NCI-H2227 treated with DMSO at 0.1 percent for 48 hours (cell line): ENCODE data around the gene COL4A5.
"Not testable (repeated sequence)": the region's sequence is repeated elsewhere in the genome, so short reads cannot be mapped to it uniquely, and the experiment has no call there.

Experiments used
- DNase-seq: peaks from one replicate; lab custom pipeline; 2025; lab: John Stamatoyannopoulos, UW

COL4A5 gene

DNA sequence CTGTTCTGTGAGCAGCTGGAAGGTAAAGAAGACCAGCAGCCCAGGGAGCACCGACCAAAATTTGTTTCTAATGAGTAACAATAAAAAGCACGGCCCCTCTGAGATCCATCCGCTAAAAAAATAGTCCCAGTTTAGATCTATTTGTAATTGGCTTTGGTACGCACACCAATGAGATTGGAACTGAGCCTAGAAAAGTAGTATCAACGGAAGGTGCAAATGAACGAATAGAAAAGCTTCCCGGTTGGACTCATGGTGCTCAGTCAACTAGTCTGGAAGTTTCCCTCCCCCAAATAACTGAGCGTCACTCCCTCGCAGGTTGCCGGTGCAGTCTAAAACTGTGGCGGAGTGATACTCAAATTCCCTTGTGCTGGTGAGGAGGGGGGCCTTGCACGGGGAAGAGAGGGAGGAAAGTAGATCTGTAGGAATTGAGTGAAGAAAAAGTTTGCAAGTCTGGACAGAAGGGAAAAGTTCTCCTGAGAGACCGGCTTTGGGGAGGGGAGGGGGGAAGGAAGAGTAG is at the start of gene COL4A5:
Gene COL4A5 (plus strand): TSS at position 413 of the 517 bp plus-strand sequence. CDS start 288 bp downstream, outside the sequence.
- peak; percentile 30 for DNase-seq

GRCh38 chrX:108390976-108391717 is 48.5 kb upstream of the COL4A5 start:
- DNase-seq = not testable (repeated sequence)

- no peak for DNase-seq
These were observed 43.3 kb upstream of the COL4A5 start for GRCh38 chrX:108396188-108396891.

- no peak for DNase-seq
These were observed 42.7 kb upstream of the COL4A5 start for GRCh38 chrX:108396986-108397385.

DNA sequence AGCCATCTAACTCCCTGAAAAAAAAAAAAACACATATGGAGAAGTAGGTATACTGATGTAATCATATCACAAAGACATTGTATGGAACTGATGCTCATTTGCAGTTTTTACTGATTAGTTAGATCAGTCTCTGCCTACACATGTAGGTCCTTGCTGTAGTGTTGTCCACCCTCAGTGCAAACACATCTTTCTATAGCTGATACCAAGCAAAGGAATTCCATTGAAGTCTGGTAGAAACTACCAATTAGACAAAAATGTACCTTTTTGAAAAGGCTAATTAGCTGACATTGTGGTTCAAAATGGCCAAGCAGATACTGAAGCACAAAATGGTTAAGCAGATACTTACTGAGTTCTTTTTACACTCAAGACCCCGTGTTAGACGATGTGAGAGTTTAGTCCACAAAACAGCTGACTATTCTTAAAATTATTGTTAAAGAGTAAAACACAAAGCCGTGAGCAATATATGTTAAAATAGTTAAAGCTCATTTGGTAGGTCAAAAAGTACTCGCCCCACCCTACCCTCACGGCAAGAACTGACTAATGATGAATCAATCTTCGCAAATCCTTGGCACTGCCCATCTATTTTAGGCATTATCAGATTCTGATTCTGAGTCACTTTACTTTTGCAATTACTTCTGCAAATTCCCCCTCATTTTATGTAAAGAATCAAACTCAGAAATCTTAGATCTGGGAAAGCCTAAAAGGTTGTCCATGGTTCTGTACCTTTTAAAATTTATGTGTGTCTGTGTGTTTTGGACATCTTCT is 41.8 kb upstream of the COL4A5 start:
- DNase-seq = no peak

GRCh38 chrX:108399418-108400165 is 40.0 kb upstream of the COL4A5 start:
- no peak for DNase-seq

- DNase-seq = no peak
These were observed 26.9 kb upstream of the COL4A5 start for GRCh38 chrX:108412783-108413182.

- no peak for DNase-seq
These were observed 24.5 kb upstream of the COL4A5 start for GRCh38 chrX:108415146-108415545.

DNA sequence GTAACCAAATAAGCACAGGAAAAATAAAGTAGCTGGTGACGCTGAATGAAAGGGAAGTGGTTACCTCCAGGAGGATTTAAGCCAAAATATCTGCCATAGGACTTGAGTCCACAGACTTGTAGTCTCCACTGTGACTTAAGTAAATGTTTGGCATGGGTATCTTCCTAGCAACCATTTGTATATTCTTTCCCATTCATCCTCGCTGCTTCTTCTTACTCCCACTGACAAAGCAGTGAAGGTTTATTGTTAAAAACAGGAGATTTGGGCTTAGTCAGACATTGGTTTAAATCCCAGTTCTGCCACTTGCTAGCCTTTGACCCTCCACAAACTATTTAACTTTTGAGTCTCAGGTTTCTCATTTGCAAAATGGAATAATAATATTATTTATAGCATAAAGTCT is 23.7 kb upstream of the COL4A5 start:
- DNase-seq = no peak

DNA sequence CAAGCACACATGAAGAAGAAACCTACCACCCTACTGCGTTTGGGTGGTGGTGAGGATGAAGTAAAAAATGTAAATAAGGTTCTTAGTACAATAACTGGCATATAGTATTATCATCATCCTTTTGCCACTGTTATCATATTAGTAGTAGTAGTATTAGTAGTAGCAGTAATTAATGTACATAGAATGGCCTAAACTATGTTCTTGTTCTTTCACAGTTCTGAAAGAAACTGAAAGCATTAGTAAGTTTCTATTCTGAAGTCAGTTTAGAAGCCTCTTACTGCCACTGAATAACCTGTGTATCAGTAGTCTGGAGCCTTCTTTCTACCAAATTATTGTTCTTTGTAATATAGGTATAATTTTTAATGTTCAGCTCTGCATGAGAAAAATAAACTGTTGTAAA is 22.4 kb upstream of the COL4A5 start:
- no peak for DNase-seq

DNA sequence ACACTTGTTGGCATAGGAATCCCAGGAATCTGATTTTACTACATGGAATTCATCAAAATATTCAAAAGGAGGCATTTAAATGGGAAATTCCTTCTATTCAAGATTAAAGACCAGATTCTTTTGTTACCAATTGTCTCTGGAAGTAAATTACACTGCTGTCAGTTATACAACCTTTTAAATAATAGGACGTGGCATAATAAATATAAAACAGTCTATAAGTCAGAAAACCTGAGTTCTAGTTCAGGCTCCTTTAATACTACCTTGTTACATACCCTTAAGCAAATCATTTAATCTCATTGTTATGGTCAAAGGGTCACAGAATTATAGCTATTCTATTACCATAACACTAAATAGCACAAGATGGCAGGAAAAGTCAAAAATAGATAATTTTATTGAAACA is 20.2 kb upstream of the COL4A5 start:
- no peak for DNase-seq

GRCh38 chrX:108420481-108420880 is 19.2 kb upstream of the COL4A5 start:
- DNase-seq = no peak

- DNase-seq = no peak
These were observed 13.4 kb upstream of the COL4A5 start for GRCh38 chrX:108426262-108426661.

GRCh38 chrX:108435261-108435660 is 4.4 kb upstream of the COL4A5 start:
- no peak for DNase-seq

- no peak for DNase-seq
These were observed 2.1 kb upstream of the COL4A5 start for GRCh38 chrX:108437349-108438109.

DNA sequence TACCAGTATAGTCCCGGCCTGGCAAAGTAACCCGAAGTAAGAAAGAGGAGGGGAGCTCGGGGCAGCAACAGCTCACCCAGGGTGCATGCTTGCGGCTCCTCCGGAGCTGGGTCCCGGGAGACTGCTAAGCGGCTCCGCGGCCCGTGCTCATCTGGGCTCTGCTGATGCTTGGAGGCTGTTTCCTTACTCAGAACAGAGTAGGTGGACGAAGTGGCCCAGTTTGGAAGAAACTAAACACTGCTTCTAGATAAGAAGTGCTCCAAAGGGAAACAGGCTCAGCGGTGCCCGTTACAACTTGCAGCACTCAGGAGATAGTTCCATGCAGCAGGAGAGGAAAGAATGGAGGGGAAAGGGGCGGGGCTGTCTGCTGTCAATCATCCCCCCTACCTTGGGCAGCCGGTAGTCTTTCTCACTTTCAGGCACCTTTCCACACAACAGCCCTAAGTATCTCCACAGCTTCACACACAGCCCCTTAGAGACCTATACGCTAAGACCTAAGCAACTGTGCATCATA is 1.5 kb upstream of the COL4A5 start, which contains the start of gene COL4A6:
Gene COL4A6 (minus strand): TSS at position 313 of the 514 bp plus-strand sequence. CDS start 226 bp downstream, at position 87.
- DNase-seq = no peak

GRCh38 chrX:108439961-108440696 is 491 bp downstream of the COL4A5 start:
- no peak for DNase-seq

DNA sequence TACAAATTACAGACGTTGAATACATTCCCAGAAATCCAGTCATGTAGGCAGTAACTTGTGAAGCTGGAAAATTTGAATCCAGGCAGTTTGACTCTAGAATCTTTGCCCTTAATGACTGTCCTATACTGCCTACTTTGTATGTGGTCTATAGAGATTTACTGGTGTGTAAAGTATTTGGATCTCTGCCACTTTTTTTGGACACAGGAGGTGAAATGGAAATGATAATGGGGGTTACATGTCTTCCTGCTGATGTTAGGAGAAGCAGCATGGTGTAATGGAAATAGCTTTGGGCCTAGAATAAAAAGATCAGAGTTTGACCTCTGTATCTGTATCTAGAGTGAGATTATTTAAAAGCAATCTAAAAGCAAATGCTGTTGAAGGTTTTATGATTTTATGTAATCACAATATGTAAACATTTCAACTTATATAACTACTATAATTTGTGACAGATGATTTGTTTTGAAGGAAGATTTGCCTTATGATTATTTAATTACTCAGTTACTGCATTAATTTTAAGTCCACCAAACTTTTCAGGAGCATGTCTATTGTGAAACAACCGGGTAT is 3.3 kb downstream of the COL4A5 start:
- no peak for DNase-seq

GRCh38 chrX:108447303-108447702 is 7.7 kb downstream of the COL4A5 start:
- DNase-seq = no peak

DNA sequence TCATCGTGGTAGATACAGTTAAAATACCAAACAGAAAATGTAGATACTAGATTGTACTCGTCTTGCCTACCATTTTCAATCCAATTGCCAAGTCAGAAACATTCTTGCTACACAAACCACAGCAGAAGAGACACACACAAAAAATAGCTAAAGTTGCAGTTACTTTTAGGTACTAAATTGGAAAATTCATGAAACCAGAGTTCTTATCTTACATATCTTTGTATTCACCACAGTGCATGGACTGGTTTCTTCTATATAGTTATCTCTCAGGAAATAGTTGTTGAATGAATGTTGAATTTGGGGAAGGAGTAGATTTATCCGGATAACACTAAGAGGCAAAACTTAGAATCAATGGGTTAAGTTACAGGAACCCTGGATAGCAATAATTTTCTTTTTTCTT is 14.2 kb downstream of the COL4A5 start:
- no peak for DNase-seq
